Gastroesophageal sphincter (tissue), 4 donors: ENCODE data around the gene ELP4. TPM values are rescaled to one million over a fixed set of nuclear protein-coding genes. Genes with fewer than 3 reads are reported as not detected.

Experiments used
- ATAC-seq: fragments of 150-250 bp; one replicate; pipeline ENCODE4 v1.9.1; 2016; ENCODE audit warnings: mild to moderate bottlenecking, moderate library complexity
- H3K27ac ChIP-seq, 4 donors: fragments of 200-600 bp; sonication (generic) in 3 of 4; 1 replicate in 3 of 4; 2 replicates in 1 of 4; pipeline ENCODE4 v1.5.1; 2016 to 2019
- H3K27me3 ChIP-seq: fragments of 200-600 bp; sonication (generic); one replicate; pipeline ENCODE4 v1.5.1; 2019
- H3K36me3 ChIP-seq, 2 donors: fragments of 200-600 bp; sonication (generic); one replicate each; pipeline ENCODE4 v1.5.1; 2019; ENCODE audit warnings: control low read depth in 1 of 2
- H3K4me1 ChIP-seq, 3 donors: fragments of 200-600 bp; sonication (generic); 1 replicate in 2 of 3; 2 replicates in 1 of 3; pipeline ENCODE4 v1.5.1; 2016 to 2019; ENCODE audit warnings: control low read depth in 2 of 3
- H3K4me3 ChIP-seq, 2 donors: fragments of 200-600 bp; sonication (generic); one replicate each; pipeline ENCODE4 v1.5.1; 2019; ENCODE audit warnings: mild to moderate bottlenecking in 1 of 2, moderate library complexity in 1 of 2
- H3K9me3 ChIP-seq, 3 donors: fragments of 200-600 bp; sonication (generic); one replicate each; pipeline ENCODE4 v1.5.1; 2017 to 2019; ENCODE audit warnings: control low read depth in 2 of 3
- EP300 ChIP-seq: sonication (generic); formaldehyde crosslinking; IDR thresholded peaks from one replicate; pipeline ENCODE4 v1.6.1; 2017; ENCODE audit warnings: antibody characterized with exemption, mild to moderate bottlenecking
- POLR2A ChIP-seq, 2 donors: fragments of 450-650 bp; IDR thresholded peaks; one replicate each; pipeline ENCODE4 v1.6.1; 2017; ENCODE audit warnings: antibody characterized with exemption in 2 of 2, mild to moderate bottlenecking in 2 of 2, moderate library complexity in 1 of 2
- POLR2AphosphoS5 ChIP-seq: sonication (generic); formaldehyde crosslinking; IDR thresholded peaks from one replicate; pipeline ENCODE4 v1.6.1; 2017; ENCODE audit warnings: antibody characterized with exemption
- WGBS, 2 donors: methylation state at CpG; one replicate each; pipeline ENCODE4 v1.1.5; 2018; ENCODE audit warnings: low coverage in 1 of 2; 5-methylcytosine and 5-hydroxymethylcytosine counted together
- total RNA-seq, 4 donors: library from RNA; depleted of rRNA; stranded (reverse); fragments of >200 nt; gene quantifications; one replicate each; pipeline ENCODE4 v1.1.0, GENCODE V29; 2016
- TF ChIP-seq, protein P1 (sequence below), 4 experiments: fragments of 200-600 bp in 2 of 4; fragments of 450-650 bp in 2 of 4; sonication (generic) in 1 of 4; IDR thresholded peaks; one replicate each; pipeline ENCODE4 v1.5.1; 2017 to 2019; ENCODE audit warnings: antibody characterized with exemption in 4 of 4, mild to moderate bottlenecking in 2 of 4, moderate library complexity in 2 of 4

ELP4 gene
- total RNA-seq, 4 donors from 2014 or later: 20.6 to 33.8 (median 31.6) TPM

DNA sequence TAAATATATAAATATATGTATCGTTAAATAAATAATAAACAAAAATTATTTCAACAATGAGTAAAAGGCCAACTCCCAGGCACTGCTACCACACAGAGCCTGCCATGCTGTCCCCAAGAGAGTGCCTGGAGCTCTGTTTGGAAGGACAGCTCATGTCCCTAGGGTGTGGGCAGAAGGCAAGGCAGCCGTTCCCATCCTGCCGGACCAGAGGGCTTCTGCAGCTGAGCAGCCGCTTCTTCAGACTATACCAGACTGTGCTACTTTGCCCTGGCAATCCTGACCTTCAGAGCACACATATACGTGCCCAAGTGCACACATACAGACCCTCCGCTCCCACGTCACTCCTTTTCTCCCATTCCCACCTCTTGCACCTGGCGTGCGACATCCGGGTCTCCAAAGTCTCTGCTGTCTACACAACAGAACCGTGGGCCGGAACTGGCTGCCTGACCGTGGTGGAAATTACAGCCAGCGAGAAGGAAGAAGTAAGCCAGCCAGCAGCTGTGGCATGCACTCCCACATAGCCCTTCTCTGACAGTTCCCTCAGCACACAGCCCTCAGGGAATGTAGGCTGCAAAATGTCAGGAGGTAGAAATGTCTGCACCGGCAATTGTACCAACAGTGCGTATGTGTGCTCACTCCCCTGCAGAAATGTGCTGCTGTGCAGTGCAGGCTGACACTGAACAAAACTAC, 277.6 kb downstream of the ELP4 start:
- Histone ChIP-seq H3K27ac (no peak overlapping the region), H3K36me3 (peaks cover 0 to 5% of the 10 kb centered on the region in 2 donors), H3K27me3 (no peaks in the 10 kb centered on the region), H3K4me1 (peaks cover 0 to 6% (median 0%) of the 10 kb centered on the region in 3 donors), H3K4me3 (no peak overlapping the region), H3K9me3 (no peaks in the 10 kb centered on the region)
- WGBS, 2 donors: 87 to 94% methylated on average over 3 to 15 of the region's 16 CpGs
- TF ChIP-seq EP300 (no peak), POLR2A (IDR thresholded peaks at IDR 0.05) (no peak), POLR2AphosphoS5 (no peak)
- TF ChIP-seq, protein P1, sequence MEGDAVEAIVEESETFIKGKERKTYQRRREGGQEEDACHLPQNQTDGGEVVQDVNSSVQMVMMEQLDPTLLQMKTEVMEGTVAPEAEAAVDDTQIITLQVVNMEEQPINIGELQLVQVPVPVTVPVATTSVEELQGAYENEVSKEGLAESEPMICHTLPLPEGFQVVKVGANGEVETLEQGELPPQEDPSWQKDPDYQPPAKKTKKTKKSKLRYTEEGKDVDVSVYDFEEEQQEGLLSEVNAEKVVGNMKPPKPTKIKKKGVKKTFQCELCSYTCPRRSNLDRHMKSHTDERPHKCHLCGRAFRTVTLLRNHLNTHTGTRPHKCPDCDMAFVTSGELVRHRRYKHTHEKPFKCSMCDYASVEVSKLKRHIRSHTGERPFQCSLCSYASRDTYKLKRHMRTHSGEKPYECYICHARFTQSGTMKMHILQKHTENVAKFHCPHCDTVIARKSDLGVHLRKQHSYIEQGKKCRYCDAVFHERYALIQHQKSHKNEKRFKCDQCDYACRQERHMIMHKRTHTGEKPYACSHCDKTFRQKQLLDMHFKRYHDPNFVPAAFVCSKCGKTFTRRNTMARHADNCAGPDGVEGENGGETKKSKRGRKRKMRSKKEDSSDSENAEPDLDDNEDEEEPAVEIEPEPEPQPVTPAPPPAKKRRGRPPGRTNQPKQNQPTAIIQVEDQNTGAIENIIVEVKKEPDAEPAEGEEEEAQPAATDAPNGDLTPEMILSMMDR (IDR thresholded peaks at IDR 0.05): no peak
- ATAC-seq: no peak

DNA sequence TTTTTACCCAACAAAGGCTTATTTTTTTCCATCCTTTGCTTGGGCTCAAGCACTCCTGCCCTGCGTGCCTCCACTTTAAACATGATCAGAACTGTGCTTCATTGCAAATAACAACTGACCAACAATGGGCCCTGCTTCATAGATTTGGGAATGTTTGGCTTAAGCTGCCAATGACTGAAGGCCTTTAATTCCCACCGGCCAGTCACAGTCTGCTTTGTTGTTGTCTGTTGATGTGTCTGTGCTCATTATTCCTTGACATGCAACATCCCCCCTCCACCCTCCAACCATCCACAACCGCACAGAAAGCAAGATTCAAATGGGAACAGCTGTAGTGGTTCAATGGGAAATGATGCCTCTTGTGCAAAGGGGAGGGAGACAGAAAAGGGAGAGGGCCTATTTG, 278.5 kb downstream of the ELP4 start:
- Histone ChIP-seq H3K27ac (no peak overlapping the region), H3K9me3 (no peaks in the 10 kb centered on the region), H3K27me3 (no peaks in the 10 kb centered on the region), H3K36me3 (peaks cover 0 to 5% of the 10 kb centered on the region in 2 donors), H3K4me3 (no peak overlapping the region), H3K4me1 (peaks cover 0 to 10% (median 0%) of the 10 kb centered on the region in 3 donors)
- TF ChIP-seq POLR2AphosphoS5 (no peak), EP300 (no peak), POLR2A (IDR thresholded peaks at IDR 0.05) (no peak)
- TF ChIP-seq, protein P1 (IDR thresholded peaks at IDR 0.05): no peak
- ATAC-seq: no peak
- 65 to 83% methylated on average over 2 to 3 of the region's 3 CpGs for WGBS, 2 donors

DNA sequence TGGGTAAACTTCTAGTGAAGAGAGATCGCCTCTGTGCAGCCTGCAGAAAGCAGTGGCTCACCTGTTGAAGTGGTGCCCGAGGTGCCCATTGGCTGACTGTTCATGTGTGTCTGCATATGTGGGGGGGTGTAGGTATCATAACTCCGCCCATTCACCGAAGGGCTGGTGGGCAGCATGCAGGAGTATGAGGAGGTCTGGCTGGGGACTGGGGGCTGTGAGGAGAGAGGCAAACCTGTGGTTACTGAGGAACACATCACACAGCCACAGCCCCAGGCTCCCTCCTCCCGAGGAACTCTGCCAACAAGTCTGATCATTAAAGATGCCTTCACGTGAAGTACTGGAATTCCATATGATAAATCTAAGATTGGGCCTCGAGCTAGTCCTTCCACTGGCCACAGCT, 281.1 kb downstream of the ELP4 start:
- H3K36me3 ChIP-seq: no peaks in the 10 kb centered on the region
- WGBS, 2 donors: 40 to 80% methylated on average over 1 to 3 of the region's 7 CpGs
- H3K27ac ChIP-seq: no peak overlapping the region
- no peak for ATAC-seq
- no peaks in the 10 kb centered on the region for H3K27me3 ChIP-seq
- peaks cover 0 to 10% (median 0%) of the 10 kb centered on the region in 3 donors for H3K4me1 ChIP-seq
- H3K4me3 ChIP-seq: no peak overlapping the region
- TF ChIP-seq, protein P1 (IDR thresholded peaks at IDR 0.05): no peak
- TF ChIP-seq EP300 (no peak), POLR2A (IDR thresholded peaks at IDR 0.05) (no peak), POLR2AphosphoS5 (no peak)
- H3K9me3 ChIP-seq: no peaks in the 10 kb centered on the region

DNA sequence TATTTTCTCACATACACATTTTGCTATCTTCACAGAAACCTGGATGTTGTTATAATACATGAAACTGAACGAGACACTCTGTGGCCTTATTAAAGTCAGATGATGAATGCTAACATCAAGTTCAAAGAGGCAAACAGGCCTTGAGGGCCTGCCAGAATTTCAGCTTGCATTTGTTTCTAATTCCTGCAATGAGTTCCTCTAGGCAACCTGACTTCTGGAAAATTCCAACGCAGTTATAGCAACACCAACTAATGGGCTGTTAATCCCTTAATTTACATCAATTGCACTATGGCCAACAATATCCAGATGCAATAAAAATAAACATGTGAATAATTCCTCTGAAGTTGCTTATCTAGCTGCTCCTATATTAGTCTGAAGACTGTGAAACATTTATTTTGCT, 282.5 kb downstream of the ELP4 start:
- Histone ChIP-seq H3K4me3 (no peak overlapping the region), H3K9me3 (no peaks in the 10 kb centered on the region), H3K27ac (no peak overlapping the region), H3K27me3 (peaks cover 10% of the 10 kb centered on the region), H3K36me3 (no peaks in the 10 kb centered on the region), H3K4me1 (peaks cover 0 to 10% (median 0%) of the 10 kb centered on the region in 3 donors)
- WGBS, 2 donors: 40 to 58% methylated on average over 2 of the region's 2 CpGs
- no peak for ATAC-seq
- TF ChIP-seq EP300 (no peak), POLR2A (IDR thresholded peaks at IDR 0.05) (no peak), POLR2AphosphoS5 (no peak)
- TF ChIP-seq, protein P1 (IDR thresholded peaks at IDR 0.05): no peak

DNA sequence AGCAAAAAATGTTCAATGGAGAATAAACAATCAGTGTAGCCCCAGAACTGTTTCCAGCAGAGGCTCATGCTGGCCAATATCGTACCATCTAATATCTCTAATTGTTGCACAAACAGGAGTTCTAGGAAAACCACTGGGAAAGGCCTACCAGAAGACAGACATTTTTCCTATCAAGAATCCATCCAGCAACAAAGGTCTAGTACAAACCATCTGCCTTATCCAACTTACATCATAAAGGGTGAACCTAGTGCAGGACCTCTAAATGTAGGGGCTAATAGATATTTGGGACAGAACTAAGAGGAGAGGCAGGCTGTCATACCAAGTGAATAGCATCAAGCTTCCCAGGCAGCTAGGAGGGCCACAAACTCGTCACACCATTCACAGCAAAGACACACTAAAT, 282.9 kb downstream of the ELP4 start:
- H3K27me3 ChIP-seq: peaks cover 14% of the 10 kb centered on the region
- peaks cover 0 to 12% (median 0%) of the 10 kb centered on the region in 3 donors for H3K4me1 ChIP-seq
- H3K36me3 ChIP-seq: no peaks in the 10 kb centered on the region
- H3K9me3 ChIP-seq: no peaks in the 10 kb centered on the region
- no peak overlapping the region for H3K27ac ChIP-seq
- no peak for ATAC-seq
- TF ChIP-seq EP300 (no peak), POLR2AphosphoS5 (no peak), POLR2A (IDR thresholded peaks at IDR 0.05) (no peak)
- TF ChIP-seq, protein P1 (IDR thresholded peaks at IDR 0.05): no peak
- WGBS, 2 donors: 70 to 73% methylated on average over 2 of the region's 2 CpGs
- H3K4me3 ChIP-seq: no peak overlapping the region
